Fibroblast of pulmonary artery (primary cell): Measurements from ENCODE around the gene AFTPH.

ENCODE experiments used
- DNase-seq: peaks from one replicate; pipeline ENCODE4 v3.0.0-alpha.2; 2010; ENCODE audit warnings: low read depth
- H3K4me3 ChIP-seq: replicated peaks from 2 replicates; pipeline ENCODE4 v1.5.1; 2011; ENCODE audit warnings: low read depth, mild to moderate bottlenecking, control low read depth, low read length, moderate library complexity
- CTCF ChIP-seq: IDR thresholded peaks from 2 replicates; pipeline ENCODE4 v1.5.1; 2011; ENCODE audit warnings: mild to moderate bottlenecking, control low read depth, low read length, inconsistent platforms; ENCODE audit errors: missing control alignments

Gene AFTPH

GRCh38 chr2:64608867-64609226, 84.7 kb downstream of the AFTPH start:
- no peak for DNase-seq

DNA sequence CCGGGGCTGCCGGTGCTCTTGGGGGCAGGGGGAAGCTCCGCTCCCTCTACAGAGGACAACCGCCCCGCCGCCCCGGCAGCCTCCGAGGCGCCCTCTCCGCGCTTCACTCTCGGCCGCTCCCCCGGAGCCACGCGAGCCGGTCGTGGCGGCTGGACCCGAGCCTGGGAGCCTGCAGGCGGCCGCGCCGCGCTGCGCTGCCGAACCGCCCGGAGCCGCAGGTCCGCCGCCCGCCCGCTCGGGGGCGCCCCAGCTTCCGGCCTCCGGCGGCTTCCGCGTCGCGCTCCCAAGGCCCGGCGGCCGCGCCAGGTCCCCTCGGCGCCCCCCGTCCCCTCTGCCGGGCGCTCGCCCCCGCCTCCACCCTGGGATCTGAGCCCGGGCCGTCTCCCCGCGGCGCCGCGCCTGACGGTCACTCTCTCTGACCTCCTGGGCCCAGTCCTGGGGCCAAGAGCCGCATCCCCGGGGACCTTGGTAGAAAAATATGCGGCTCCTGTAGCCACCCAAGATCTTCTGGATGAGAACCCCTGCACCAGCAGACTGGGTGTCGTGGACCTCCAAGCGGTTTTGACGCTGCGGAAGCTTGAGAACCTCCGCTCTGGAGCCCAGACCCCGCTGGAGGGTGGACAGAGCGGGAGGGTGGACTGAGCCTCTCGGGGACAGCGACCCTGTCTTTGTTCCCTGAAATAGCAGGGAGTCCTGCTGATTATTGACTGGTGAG, 85.3 kb downstream of the AFTPH start:
- peak overlapping the region; percentile 50 for H3K4me3 ChIP-seq
- DNase-seq: peak; percentile 62
- TF ChIP-seq CTCF: no peak

More at GRCh38 chr2:64608867-64609226, 84.7 kb downstream of the AFTPH start:
- peak overlapping the region; percentile 28 for H3K4me3 ChIP-seq
- TF ChIP-seq CTCF: no peak

DNA sequence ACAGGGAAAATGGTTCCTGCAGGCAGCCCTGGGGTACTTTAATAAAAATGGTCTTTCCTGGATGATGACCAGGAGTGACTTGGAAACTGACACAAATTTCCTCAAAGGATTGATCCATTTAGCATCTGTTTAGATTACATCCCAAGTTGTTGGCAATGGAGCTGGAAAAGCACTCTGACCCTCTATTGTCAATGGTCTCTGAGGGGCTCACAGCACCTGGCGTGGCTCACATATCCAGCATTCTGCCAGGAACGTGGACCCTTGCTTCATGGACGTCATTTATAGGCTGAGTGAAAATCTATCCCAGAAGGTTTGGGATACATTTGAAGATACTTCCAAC, 85.8 kb downstream of the AFTPH start:
- TF ChIP-seq CTCF: no peak
- H3K4me3 ChIP-seq: peak overlapping the region; percentile 50
- no peak for DNase-seq

- DNase-seq: no peak
- no peak for TF ChIP-seq CTCF
- no peak overlapping the region for H3K4me3 ChIP-seq
These were observed 86.3 kb downstream of the AFTPH start for GRCh38 chr2:64610316-64610855.

DNA sequence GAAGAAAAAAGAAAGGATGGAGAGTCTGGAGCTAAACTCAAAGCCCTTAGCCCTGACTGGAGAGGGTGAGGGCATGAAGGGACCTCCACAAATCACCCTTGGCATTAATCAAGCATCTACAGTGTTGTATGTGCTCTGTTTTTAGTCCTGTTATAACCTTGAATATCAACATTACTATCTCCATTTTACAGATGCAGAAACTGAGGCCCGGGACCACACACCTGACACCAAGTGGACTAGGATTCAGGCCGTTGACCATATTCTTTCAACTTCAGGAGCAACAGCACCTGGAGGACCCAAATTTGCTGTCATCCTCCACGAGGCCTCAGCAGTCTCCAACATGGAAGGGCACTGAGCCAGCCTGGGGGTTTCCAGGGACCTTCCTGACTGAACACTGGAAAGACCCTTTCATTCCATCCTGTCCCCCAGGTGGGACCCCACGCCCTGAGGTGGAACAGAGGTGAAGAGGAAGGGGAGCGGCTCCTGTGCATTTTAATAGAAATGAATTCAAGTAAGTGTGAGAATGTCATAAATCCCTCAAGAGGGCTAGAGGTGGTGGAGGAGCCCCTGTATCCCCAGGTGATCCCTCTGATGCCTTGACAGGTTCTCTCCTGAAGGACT, 88.6 kb downstream of the AFTPH start:
- no peak overlapping the region for H3K4me3 ChIP-seq
- no peak for TF ChIP-seq CTCF

GRCh38 chr2:64613276-64613675, 89.1 kb downstream of the AFTPH start:
- peak; percentile 24 for DNase-seq
- TF ChIP-seq CTCF: no peak
- H3K4me3 ChIP-seq: no peak overlapping the region

More for the DNA sequence above, 88.6 kb downstream of the AFTPH start:
- no peak for DNase-seq
